Thyroid gland (tissue), 4 donors: ENCODE results near the gene ZNF524. TPM values are rescaled to one million over a fixed set of nuclear protein-coding genes. Genes with fewer than 3 reads are reported as not detected.

Source experiments
- DNase-seq, 2 donors: peaks; one replicate each; pipeline ENCODE4 v3.0.0-alpha.2; 2019
- H3K27ac ChIP-seq, 3 donors: fragments of 200-600 bp; sonication (generic); 1 replicate in 2 of 3; 2 replicates in 1 of 3; pipeline ENCODE4 v1.5.1; 2016 to 2019; ENCODE audit warnings: mild to moderate bottlenecking in 1 of 3, moderate library complexity in 1 of 3
- H3K27me3 ChIP-seq: fragments of 200-600 bp; sonication (generic); one replicate; pipeline ENCODE4 v1.5.1; 2019
- H3K36me3 ChIP-seq, 2 donors: fragments of 200-600 bp; sonication (generic); one replicate each; pipeline ENCODE4 v1.5.1; 2016 to 2019
- H3K4me1 ChIP-seq, 2 donors: fragments of 200-600 bp; sonication (generic); one replicate each; pipeline ENCODE4 v1.5.1; 2017 to 2019
- H3K4me3 ChIP-seq, 3 donors: fragments of 200-600 bp; sonication (generic); replicated peaks in 1 of 3; 1 replicate in 2 of 3; 2 replicates in 1 of 3; pipeline ENCODE4 v1.5.1; 2016; ENCODE audit warnings: mild to moderate bottlenecking in 1 of 3
- H3K9me3 ChIP-seq: fragments of 200-600 bp; sonication (generic); one replicate; pipeline ENCODE4 v1.5.1; 2017
- CTCF ChIP-seq, 6 experiments: fragments of 200-600 bp in 3 of 6; fragments of 450-650 bp in 3 of 6; sonication (generic) in 3 of 6; IDR thresholded peaks; one replicate each; pipeline ENCODE4 v1.5.1; 2016 to 2019; ENCODE audit warnings: antibody characterized with exemption in 6 of 6, mild to moderate bottlenecking in 2 of 6, inconsistent platforms in 1 of 6, moderate library complexity in 1 of 6
- POLR2A ChIP-seq, 2 donors: fragments of 450-650 bp; IDR thresholded peaks; one replicate each; pipeline ENCODE4 v1.6.1; 2017; ENCODE audit warnings: antibody characterized with exemption in 2 of 2, mild to moderate bottlenecking in 2 of 2, moderate library complexity in 1 of 2
- WGBS, 2 donors: methylation state at CpG; one replicate each; pipeline ENCODE4 v1.1.5; 2017; 5-methylcytosine and 5-hydroxymethylcytosine counted together
- intact Hi-C: fragments of 100-400 bp; cut with DNase I; formaldehyde crosslinking; loops from one replicate; pipeline ENCODE4 v1.15.1; 2023
- total RNA-seq, 4 donors: library from RNA; depleted of rRNA; stranded (reverse); fragments of >200 nt; gene quantifications; one replicate each; pipeline ENCODE4 v1.2.3, GENCODE V29; 2016

The ZNF524 gene
- total RNA-seq, 4 donors from 2014 or later: 13.0 to 34.2 (median 28.9) TPM

GRCh38 chr19:55638864-55639359, 38.8 kb downstream of the ZNF524 start:
- no peak for DNase-seq
- WGBS, 2 donors: 87 to 90% methylated on average over 6 of the region's 6 CpGs
- no peaks in the 10 kb centered on the region for H3K9me3 ChIP-seq
- intact Hi-C loops: no loop called here
- no peak overlapping the region for H3K4me3 ChIP-seq
- no peaks in the 10 kb centered on the region for H3K27me3 ChIP-seq
- H3K36me3 ChIP-seq: no peaks in the 10 kb centered on the region
- peak in 1 of 6 experiments; percentile 28 for TF ChIP-seq CTCF (IDR thresholded peaks at IDR 0.05)
- TF ChIP-seq POLR2A (IDR thresholded peaks at IDR 0.05): no peak
- no peak overlapping the region for H3K27ac ChIP-seq
- H3K4me1 ChIP-seq: peaks cover 36 to 52% of the 10 kb centered on the region in 2 donors

GRCh38 chr19:55640043-55640576, 40.0 kb downstream of the ZNF524 start:
- H3K27me3 ChIP-seq: no peaks in the 10 kb centered on the region
- no peaks in the 10 kb centered on the region for H3K36me3 ChIP-seq
- WGBS, 2 donors: 7 to 30% methylated on average over 2 to 12 of the region's 38 CpGs
- H3K27ac ChIP-seq: peak overlapping the region; percentile 86 to 96 (median 91)
- H3K4me3 ChIP-seq: peak overlapping the region in 1 of 3 donors; percentile 84
- intact Hi-C loops: no loop called here
- no peaks in the 10 kb centered on the region for H3K9me3 ChIP-seq
- TF ChIP-seq CTCF (IDR thresholded peaks at IDR 0.05) (peak in 5 of 6 experiments; percentile 13 to 59 (median 54)), POLR2A (IDR thresholded peaks at IDR 0.05) (no peak)
- peak; percentile 75 to 76 for DNase-seq
- H3K4me1 ChIP-seq: peaks cover 42 to 57% of the 10 kb centered on the region in 2 donors

GRCh38 chr19:55640577-55641425, 40.7 kb downstream of the ZNF524 start, which contains the start of gene ZNF580:
TSS of gene ZNF580 (plus strand) at chr19:55641002. CDS start at chr19:55642509, 1,507 bp downstream.
- 0% methylated on average over 38 to 39 of the region's 89 CpGs for WGBS, 2 donors
- intact Hi-C loops: no loop called here
- H3K36me3 ChIP-seq: peaks cover 0 to 5% of the 10 kb centered on the region in 2 donors
- peak; percentile 80 to 84 for DNase-seq
- no peaks in the 10 kb centered on the region for H3K9me3 ChIP-seq
- TF ChIP-seq CTCF (IDR thresholded peaks at IDR 0.05) (no peak), POLR2A (IDR thresholded peaks at IDR 0.05) (peak in 1 of 2 donors; percentile 29)
- H3K27ac ChIP-seq: peak within 1 kb of the TSS; percentile 86 to 96 (median 91)
- H3K4me3 ChIP-seq: peak within 1 kb of the TSS; percentile 40 to 84 (median 61)
- no peaks in the 10 kb centered on the region for H3K27me3 ChIP-seq
- H3K4me1 ChIP-seq: peaks cover 39 to 54% of the 10 kb centered on the region in 2 donors

GRCh38 chr19:55641426-55642152, 41.5 kb downstream of the ZNF524 start:
- no peak for DNase-seq
- Histone ChIP-seq H3K4me3 (peak overlapping the region; percentile 40 to 84 (median 61)), H3K27me3 (no peaks in the 10 kb centered on the region), H3K36me3 (peaks cover 0 to 5% of the 10 kb centered on the region in 2 donors), H3K27ac (peak overlapping the region; percentile 86 to 96 (median 91)), H3K9me3 (no peaks in the 10 kb centered on the region), H3K4me1 (peaks cover 33 to 46% of the 10 kb centered on the region in 2 donors)
- TF ChIP-seq POLR2A (IDR thresholded peaks at IDR 0.05): no peak
- no peak for TF ChIP-seq CTCF (IDR thresholded peaks at IDR 0.05)
- WGBS, 2 donors: 1 to 2% methylated on average over 25 of the region's 25 CpGs
- intact Hi-C loops: no loop called here
